Sigmoid colon (tissue), 7 donors: Measurements from ENCODE around the gene CNTLN. TPM values are rescaled to one million over a fixed set of nuclear protein-coding genes. Genes with fewer than 3 reads are reported as not detected.

ENCODE experiments used
- DNase-seq: peaks from one replicate; pipeline ENCODE4 v3.0.0-alpha.2; 2019
- H3K27ac ChIP-seq, 4 donors: fragments of 200-600 bp; sonication (generic); one replicate each; pipeline ENCODE4 v1.5.1; 2016 to 2019; ENCODE audit warnings: mild to moderate bottlenecking in 1 of 4
- H3K27me3 ChIP-seq, 3 donors: fragments of 200-600 bp; sonication (generic); one replicate each; pipeline ENCODE4 v1.5.1; 2019; ENCODE audit warnings: mild to moderate bottlenecking in 1 of 3
- H3K36me3 ChIP-seq, 4 donors: fragments of 200-600 bp; sonication (generic); one replicate each; pipeline ENCODE4 v1.5.1; 2016 to 2019
- H3K4me1 ChIP-seq, 4 donors: fragments of 200-600 bp; sonication (generic); one replicate each; pipeline ENCODE4 v1.5.1; 2017 to 2019
- H3K4me3 ChIP-seq, 4 donors: fragments of 200-600 bp; sonication (generic); one replicate each; pipeline ENCODE4 v1.5.1; 2017 to 2019; ENCODE audit warnings: mild to moderate bottlenecking in 2 of 4, moderate library complexity in 1 of 4
- H3K9me3 ChIP-seq, 4 donors: fragments of 200-600 bp in 3 of 4; sonication (generic) in 3 of 4; one replicate each; pipeline versions ENCODE4 v1.5.1 to v1.6.1; 2013 to 2019
- CTCF ChIP-seq, 4 experiments: fragments of 450-650 bp in 3 of 4; fragments of 200-600 bp in 1 of 4; IDR thresholded peaks; one replicate each; pipeline ENCODE4 v1.5.1; 2016 to 2019; ENCODE audit warnings: antibody characterized with exemption in 4 of 4, mild to moderate bottlenecking in 3 of 4, moderate library complexity in 2 of 4
- EP300 ChIP-seq, 4 donors: sonication (generic); formaldehyde crosslinking; IDR thresholded peaks; one replicate each; pipeline ENCODE4 v1.6.1; 2017; ENCODE audit warnings: antibody characterized with exemption in 4 of 4
- POLR2A ChIP-seq, 2 donors: fragments of 450-650 bp; IDR thresholded peaks; one replicate each; pipeline ENCODE4 v1.6.1; 2016; ENCODE audit warnings: antibody characterized with exemption in 2 of 2, mild to moderate bottlenecking in 2 of 2, moderate library complexity in 2 of 2
- POLR2AphosphoS5 ChIP-seq, 4 donors: sonication (generic); formaldehyde crosslinking; IDR thresholded peaks; one replicate each; pipeline ENCODE4 v1.6.1; 2017; ENCODE audit warnings: antibody characterized with exemption in 4 of 4
- WGBS, 2 donors: extraction: QIAGEN DNeasy Blood & Tissue Kit; methylation state at CpG; one replicate each; pipeline ENCODE4 v1.1.7; 2013; 5-methylcytosine and 5-hydroxymethylcytosine counted together
- intact Hi-C: fragments of 100-400 bp; cut with DNase I; formaldehyde crosslinking; loops from one replicate; pipeline ENCODE4 v1.15.1; 2023
- polyA plus RNA-seq, 3 donors: library from polyadenylated mRNA; stranded (reverse); fragments of 200-250 nt; gene quantifications; one replicate each; pipeline ENCODE4 v1.2.3, GENCODE V29; 2013
- total RNA-seq, 4 donors: library from RNA; depleted of rRNA; stranded (reverse); fragments of >200 nt; gene quantifications; one replicate each; pipeline ENCODE4 v1.1.0, GENCODE V29; 2016
- donor health status: healthy with polysubstance abuse.
- donor health status: Bipolar disorder and iron deficiency.
- donor health status: healthy.

The CNTLN gene
- total and polyA plus RNA-seq, 7 donors = 0.92 to 22.4 (median 12.1) TPM

- 44 to 57% methylated on average over 5 of the region's 5 CpGs for whole genome bisulfite sequencing, 2 donors
- Histone ChIP-seq H3K27ac (no peak overlapping the region), H3K4me3 (no peak overlapping the region), H3K9me3 (no peaks in the 10 kb centered on the region), H3K36me3 (peaks cover 0 to 16% (median under 1%) of the 10 kb centered on the region in 4 donors), H3K27me3 (no peaks in the 10 kb centered on the region), H3K4me1 (no peaks in the 10 kb centered on the region)
- DNase-seq = no peak
- intact Hi-C loops = loop anchor here (5.0 to 10.0 kb wide), 3 partner anchors 346 to 1628 kb away; no protein-coding TSS in a partner anchor
- TF ChIP-seq POLR2AphosphoS5 (IDR thresholded peaks at IDR 0.05) = no peak
- peak; percentile 24 to 78 (median 59) for TF ChIP-seq CTCF (IDR thresholded peaks at IDR 0.05)
- TF ChIP-seq EP300 (IDR thresholded peaks at IDR 0.05) = no peak
- TF ChIP-seq POLR2A (IDR thresholded peaks at IDR 0.05) = no peak
These were observed 328.1 kb downstream of the CNTLN start for GRCh38 chr9:17462869-17463464.

- TF ChIP-seq EP300 (IDR thresholded peaks at IDR 0.05) (no peak), CTCF (IDR thresholded peaks at IDR 0.05) (no peak), POLR2AphosphoS5 (IDR thresholded peaks at IDR 0.05) (no peak), POLR2A (IDR thresholded peaks at IDR 0.05) (no peak)
- DNase-seq = no peak
- no peak overlapping the region for H3K27ac ChIP-seq
- no peaks in the 10 kb centered on the region for H3K9me3 ChIP-seq
- intact Hi-C loops = no loop called here
- H3K4me1 ChIP-seq = no peaks in the 10 kb centered on the region
- H3K36me3 ChIP-seq = peaks cover 0 to 18% (median 2%) of the 10 kb centered on the region in 4 donors
- WGBS, 2 donors = 71 to 82% methylated on average over 5 of the region's 5 CpGs
- no peak overlapping the region for H3K4me3 ChIP-seq
- H3K27me3 ChIP-seq = no peaks in the 10 kb centered on the region
These were observed 335.4 kb downstream of the CNTLN start for GRCh38 chr9:17470036-17470813.

GRCh38 chr9:17472126-17472525 lies 337.3 kb downstream of the CNTLN start:
- intact Hi-C loops = no loop called here
- no peak for TF ChIP-seq CTCF (IDR thresholded peaks at IDR 0.05)
- no peak for TF ChIP-seq POLR2AphosphoS5 (IDR thresholded peaks at IDR 0.05)
- TF ChIP-seq EP300 (IDR thresholded peaks at IDR 0.05) = no peak
- TF ChIP-seq POLR2A (IDR thresholded peaks at IDR 0.05) = no peak
- Histone ChIP-seq H3K36me3 (peaks cover 0 to 10% (median 2%) of the 10 kb centered on the region in 4 donors), H3K4me1 (no peaks in the 10 kb centered on the region), H3K9me3 (no peaks in the 10 kb centered on the region), H3K27ac (no peak overlapping the region), H3K27me3 (no peaks in the 10 kb centered on the region), H3K4me3 (no peak overlapping the region)
- no peak for DNase-seq
- 93 to 99% methylated on average over 2 of the region's 2 CpGs for WGBS, 2 donors

GRCh38 chr9:17476401-17476800 lies 341.6 kb downstream of the CNTLN start:
- H3K4me3 ChIP-seq = no peak overlapping the region
- intact Hi-C loops = no loop called here
- H3K4me1 ChIP-seq = no peaks in the 10 kb centered on the region
- H3K36me3 ChIP-seq = no peaks in the 10 kb centered on the region
- H3K27ac ChIP-seq = no peak overlapping the region
- no peaks in the 10 kb centered on the region for H3K9me3 ChIP-seq
- no peaks in the 10 kb centered on the region for H3K27me3 ChIP-seq
- TF ChIP-seq POLR2A (IDR thresholded peaks at IDR 0.05) = no peak
- no peak for TF ChIP-seq POLR2AphosphoS5 (IDR thresholded peaks at IDR 0.05)
- no peak for TF ChIP-seq EP300 (IDR thresholded peaks at IDR 0.05)
- TF ChIP-seq CTCF (IDR thresholded peaks at IDR 0.05) = no peak
- DNase-seq = no peak
